ENCODE data around the gene CDKAL1. TPM values are rescaled to one million over a fixed set of nuclear protein-coding genes. Genes with fewer than 3 reads are reported as not detected.

CDKAL1 gene
- polyA plus RNA-seq, 12 donors, result 10.0 to 17.3 (median 14.8) TPM; not detected in 1

DNA sequence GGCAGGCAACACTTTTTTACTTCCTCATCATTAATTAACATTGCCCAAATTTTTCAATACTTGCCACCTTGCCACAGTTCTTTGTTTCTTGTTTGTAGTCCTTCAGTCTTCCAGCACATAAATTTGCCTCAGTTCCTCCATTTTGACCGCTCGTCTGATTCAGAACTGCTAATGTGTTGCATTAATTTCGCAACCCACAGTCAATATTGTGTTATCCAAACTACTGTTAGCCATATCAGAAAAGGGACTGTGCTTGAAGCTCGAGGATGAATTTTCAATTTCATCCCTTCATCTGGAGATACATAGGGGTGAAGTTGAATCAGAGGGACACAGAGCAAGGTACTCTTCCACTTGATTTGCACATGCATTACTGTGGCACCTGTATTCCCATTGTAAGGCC is 421.5 kb downstream of the CDKAL1 start:
- DNase-seq, result no peak

GRCh38 chr6:20960067-20960466 is 425.8 kb downstream of the CDKAL1 start:
- DNase-seq, result no peak

- DNase-seq, result no peak
Observed at GRCh38 chr6:20965276-20965675, 431.0 kb downstream of the CDKAL1 start.

DNA sequence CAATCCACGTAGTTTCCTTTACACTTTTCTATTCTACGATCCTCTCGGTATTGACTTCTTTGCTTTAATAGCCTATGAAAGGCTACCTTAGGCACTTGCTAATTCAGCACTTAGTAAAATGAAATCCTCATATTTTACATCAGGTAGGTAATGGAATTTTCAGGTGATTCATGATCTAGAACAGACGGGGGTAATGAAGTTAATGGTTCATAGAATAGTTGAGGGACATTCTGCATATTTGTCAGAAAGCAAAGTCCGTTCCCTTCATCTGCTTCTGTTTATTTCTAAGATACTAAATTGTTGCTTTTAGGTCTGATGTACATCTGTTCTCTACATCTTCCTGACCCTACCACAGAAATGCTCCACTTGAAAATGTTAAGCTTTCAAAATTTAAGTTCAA is 431.7 kb downstream of the CDKAL1 start:
- no peak for DNase-seq

DNA sequence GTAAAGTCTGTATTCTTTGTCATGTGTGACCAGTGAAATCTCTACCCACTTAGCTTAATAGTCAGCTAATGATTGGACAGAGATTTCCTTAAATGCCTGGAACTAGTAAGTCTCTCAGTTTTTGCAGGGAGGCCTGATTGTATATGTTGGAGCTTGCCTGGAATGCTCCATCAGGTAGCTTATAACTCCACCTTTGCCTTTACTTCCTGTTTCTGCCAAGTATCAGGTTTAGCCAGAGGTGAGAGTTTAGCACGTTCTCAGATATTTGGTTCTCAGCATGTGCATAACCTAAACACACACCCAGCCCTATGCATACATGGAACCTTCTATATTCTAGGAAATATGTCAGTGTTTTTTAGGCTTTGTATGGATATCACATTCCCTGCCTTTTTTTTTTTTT is 435.3 kb downstream of the CDKAL1 start:
- no peak for DNase-seq

DNA sequence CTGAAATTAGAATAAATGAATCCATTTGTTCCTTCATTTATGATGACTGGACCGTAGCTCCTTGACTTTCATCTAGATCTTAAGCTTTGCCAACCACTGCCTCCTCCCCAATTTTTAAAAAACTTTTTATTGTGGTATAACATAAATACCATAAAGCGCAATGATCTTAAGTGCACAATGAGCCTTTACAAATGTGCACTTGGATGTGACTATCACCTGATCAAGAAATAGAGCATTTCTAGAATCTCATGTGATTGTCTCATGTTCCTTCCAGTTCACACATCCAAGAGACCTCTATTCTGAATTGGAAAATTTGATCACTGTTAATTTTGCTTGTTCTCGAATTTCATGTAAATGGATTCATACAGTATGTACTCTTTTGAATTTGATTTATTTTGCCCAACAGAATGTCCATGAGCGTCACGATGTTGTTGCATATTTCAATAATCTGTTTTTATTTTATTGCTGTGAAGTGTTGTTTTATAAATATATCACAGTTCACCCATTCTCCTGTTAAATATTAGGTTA is 442.2 kb downstream of the CDKAL1 start:
- no peak for DNase-seq

DNA sequence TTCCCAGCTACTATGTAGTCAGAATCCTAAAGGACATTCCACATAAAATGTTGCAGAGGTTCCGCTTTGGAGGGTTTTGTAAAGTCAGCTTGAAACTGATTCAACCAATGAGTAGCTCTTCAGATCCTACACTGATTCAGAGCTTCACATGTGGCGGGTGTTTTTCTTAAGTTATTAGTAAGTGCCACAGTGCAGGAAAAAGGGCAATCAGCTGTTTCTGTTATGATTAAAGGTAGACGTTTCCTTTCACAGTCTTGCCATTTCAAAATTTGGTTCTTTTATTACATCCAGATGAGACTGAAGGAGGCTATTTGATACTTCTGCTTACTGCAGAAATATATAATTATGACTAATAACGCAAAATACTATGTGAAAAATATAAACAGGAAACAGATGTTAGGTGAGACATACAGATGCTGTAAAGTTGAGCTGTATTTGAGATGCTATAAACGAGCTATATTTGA is 443.9 kb downstream of the CDKAL1 start:
- peak; percentile 46 for DNase-seq

- no peak for DNase-seq
Observed at GRCh38 chr6:20979076-20979475, 444.8 kb downstream of the CDKAL1 start.

- DNase-seq, result no peak
Observed at GRCh38 chr6:20983961-20984360, 449.7 kb downstream of the CDKAL1 start.

GRCh38 chr6:20985821-20986220 is 451.6 kb downstream of the CDKAL1 start:
- no peak for DNase-seq

DNA sequence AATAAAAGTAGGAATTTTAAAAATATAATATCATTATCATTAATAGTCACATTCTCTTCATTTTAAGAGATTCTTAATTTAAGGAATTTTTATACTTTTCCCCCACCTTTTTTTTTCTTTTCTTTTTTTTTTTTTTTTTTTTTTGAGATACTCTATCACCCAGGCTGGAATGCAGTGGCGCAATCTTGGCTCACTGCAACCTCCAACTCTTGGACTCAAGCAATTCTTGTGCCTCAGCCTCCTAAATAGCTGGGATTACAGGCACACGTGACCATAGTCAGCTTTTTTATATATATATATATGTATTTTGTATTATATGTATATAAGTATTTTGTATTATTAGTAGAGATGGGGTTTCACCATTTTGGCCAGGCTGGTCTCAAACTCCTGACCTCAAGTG is 457.7 kb downstream of the CDKAL1 start:
- DNase-seq, result no peak

DNA sequence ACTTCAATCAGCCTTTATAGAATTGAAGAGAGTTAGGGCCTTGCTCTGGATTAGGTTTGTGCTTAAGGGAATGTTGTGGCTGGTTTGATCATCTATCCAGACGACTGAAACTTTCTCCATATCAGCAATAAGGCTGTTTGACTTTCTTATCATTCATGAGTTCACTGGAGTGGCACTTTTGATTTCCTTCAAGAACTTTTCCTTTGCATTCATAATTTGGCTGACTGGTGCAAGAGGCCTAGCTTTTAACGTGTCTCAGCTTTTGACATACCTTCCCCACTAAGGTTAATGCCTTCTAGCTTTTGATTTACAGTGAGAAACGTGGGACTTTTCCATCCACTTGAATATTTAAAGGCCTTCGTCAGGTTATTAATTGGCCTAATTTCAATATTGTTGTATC is 461.8 kb downstream of the CDKAL1 start:
- DNase-seq, result no peak

DNA sequence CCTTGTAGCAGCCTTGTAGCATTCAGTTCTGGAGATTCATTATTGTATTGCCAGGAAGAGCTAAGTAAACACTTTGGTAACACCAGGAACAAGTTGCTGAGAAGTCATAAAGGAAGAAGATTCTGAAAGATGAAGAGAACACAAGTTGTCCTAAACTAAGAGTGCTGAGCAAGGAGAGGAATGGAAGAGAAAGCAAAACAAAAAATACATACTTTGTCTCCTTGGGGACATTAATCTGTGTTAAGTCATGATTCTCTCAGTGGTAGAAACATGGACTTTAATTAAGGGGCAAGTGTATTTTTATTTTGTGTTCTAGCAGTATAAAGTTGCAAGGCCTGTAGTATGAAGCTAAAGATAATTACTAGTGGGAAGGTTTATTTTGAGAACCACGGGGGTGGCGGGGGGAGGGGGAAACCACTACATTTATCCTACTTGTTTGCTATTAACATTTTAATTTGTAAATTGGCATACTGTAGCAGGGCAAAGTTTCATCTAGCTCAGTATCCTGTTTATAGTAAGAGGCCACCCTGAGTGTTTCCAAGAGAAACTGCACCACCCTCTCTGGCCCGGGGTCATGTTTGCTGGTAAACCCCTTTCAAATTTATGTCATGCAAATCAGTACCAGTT is 463.0 kb downstream of the CDKAL1 start:
- DNase-seq, result no peak

DNA sequence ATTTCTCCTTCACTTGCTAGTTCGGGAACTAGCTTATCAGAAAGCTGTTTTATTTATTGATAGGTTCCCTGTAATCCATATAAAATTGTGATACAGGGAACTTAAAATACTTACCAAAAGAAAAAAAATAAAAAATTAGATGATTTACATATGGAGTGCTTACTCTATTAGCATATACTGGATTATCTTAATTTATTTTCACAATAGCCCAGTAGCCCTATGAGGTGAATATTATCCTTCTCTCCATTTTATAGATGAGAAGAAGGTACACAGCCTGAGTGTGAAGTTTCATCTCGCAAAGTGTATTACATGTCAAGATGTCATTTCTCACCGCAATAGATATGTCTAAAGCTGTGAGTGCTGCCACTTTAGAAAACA is 463.5 kb downstream of the CDKAL1 start:
- DNase-seq, result no peak

DNA sequence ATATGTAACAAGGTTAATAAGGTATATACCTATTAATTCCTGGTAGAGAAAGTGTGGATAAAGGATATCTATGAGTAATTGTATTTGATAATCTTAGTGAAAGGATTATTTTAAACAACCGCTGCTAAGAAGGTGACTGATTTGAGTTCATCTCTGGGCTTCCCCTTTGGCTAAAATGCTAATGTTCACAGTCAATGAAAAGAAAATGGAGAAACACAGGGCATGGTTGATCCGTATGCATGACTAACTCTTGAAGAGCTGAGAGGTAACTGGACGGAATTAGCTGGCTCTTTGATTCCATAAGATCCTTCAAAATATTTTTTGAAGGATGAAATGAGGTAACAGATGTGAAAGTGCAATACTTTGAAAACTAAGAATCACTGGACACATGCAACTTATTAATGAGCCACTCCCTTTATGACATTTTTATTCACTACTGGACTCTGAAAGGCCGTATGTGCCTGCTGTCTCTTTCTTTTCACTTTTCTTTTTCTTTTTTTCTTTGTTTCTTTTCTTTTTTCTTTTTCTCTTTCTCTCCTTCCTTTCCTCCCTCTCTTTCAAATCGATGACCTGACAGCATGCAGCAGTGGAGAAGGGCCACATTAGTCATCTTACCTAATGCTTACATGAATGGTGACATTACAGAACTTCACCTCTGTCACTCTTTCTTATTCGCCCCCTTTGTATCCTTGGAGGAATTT is 464.6 kb downstream of the CDKAL1 start:
- DNase-seq, result no peak

GRCh38 chr6:21000331-21000801 is 466.1 kb downstream of the CDKAL1 start:
- no peak for DNase-seq

GRCh38 chr6:21001736-21002135 is 467.5 kb downstream of the CDKAL1 start:
- DNase-seq, result no peak

DNA sequence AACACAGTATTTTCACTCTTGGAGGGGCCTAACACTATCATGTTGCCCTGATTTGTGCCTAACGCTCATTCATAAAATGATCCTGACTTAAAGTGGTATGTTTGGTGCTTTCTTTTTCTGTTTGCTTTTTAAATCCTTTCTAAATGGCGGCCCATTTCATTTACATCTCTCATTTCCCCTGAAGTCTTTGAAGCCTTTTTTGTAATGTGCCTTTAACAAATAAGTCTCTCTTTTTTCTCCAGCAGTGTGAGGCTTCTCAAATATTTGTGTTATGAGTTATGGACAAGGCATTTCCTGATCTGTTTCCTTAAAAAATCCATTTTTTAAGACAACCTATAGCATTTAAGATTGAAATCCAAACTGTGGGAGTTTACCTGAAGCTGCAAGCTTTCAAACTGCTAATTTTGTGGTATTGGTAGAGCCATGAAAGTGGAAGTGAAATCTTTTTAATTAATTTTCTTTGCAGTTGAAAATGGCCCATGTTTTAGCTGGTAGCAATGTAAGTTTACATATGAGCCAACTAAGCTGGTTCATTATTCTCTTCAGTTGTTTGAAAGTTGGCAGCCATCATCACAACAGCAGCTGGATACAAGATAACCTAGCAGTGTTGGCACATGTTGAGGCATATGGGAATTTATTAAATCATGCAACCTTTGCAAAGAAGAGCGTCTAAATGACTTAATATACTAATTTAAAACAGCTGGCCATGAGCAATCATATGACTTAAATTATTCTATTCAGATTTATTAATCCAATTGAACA is 469.7 kb downstream of the CDKAL1 start:
- peak; percentile 38 for DNase-seq

- peak; percentile 76 for DNase-seq
Observed at GRCh38 chr6:21005816-21006570, 471.7 kb downstream of the CDKAL1 start.

GRCh38 chr6:21019614-21020013 is 485.4 kb downstream of the CDKAL1 start:
- DNase-seq, result no peak

- DNase-seq, result no peak
Observed at GRCh38 chr6:21022343-21023107, 488.3 kb downstream of the CDKAL1 start.
